Measurements from ENCODE around the gene SEC61A1. TPM values are rescaled to one million over a fixed set of nuclear protein-coding genes. Genes with fewer than 3 reads are reported as not detected.
A peak's percentile ranks its signal among the peaks of the same experiment; 100 is the strongest.

Gene SEC61A1
- 10 to 100 TPM; 52.6 to 80.1 TPM for polyA plus RNA-seq

DNA sequence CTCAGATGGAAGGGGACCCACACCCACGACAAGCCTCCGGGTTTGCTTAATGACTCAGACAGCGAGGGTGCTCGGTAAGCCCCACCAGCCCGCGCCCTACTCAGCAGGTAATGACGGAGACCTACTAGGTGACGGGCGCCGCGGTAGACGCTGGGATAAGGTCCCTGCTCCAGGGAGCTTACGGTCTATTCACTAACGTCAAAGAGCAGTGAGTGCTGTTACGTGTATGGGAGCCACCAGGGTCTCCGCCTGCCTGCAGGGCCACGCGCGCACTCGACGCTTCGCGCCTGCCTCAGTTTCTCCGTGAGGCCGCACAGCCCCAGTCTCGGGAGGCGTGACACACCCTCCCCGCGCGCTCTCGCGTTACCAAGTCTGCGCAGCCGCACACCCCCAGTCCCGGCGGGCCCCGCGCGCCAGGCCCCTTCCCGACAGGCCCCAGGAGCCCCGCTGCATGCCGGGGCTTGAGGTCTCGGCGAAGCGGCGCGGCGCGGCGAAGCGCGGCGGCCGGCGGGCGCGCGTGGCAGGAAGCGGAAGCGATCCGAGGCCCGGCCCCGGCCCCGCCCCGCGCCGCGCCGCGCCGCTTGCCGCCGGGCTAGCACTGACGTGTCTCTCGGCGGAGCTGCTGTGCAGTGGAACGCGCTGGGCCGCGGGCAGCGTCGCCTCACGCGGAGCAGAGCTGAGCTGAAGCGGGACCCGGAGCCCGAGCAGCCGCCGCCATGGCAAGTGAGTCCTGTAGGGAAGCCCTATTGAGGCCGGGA is at the start of gene SEC61A1:
Gene SEC61A1, plus strand, starts transcription at position 601 of the 758 bp plus-strand sequence. Its CDS starts 116 bp downstream, at position 717.
- WGBS, 2 donors, result 0 to 1% methylated on average over 76 to 90 of the region's 90 CpGs
- peak within 1 kb of the TSS; percentile 93 for H3K4me3 ChIP-seq (ENCODE audit: low read depth in 1 of 2, low read length in 2 of 2)
- peak within 1 kb of the TSS; percentile 94 to 96 for H3K27ac ChIP-seq (ENCODE audit: low read depth in 2 of 2, low read length in 1 of 2)
- H3K36me3 ChIP-seq (ENCODE audit: control insufficient read depth in 2 of 2, insufficient read depth in 2 of 2, low read length in 1 of 2), result peaks cover 4 to 5% of the 10 kb centered on the region in 2 donors
- no peaks in the 10 kb centered on the region for H3K9me3 ChIP-seq (ENCODE audit: control insufficient read depth in 2 of 2, insufficient read depth in 1 of 2, low read depth in 1 of 2, low read length in 1 of 2)
- peaks cover 0 to 8% of the 10 kb centered on the region in 2 donors for H3K4me1 ChIP-seq (ENCODE audit: control insufficient read depth in 2 of 2, insufficient read depth in 2 of 2, low read length in 1 of 2)
- H3K27me3 ChIP-seq (ENCODE audit: control insufficient read depth in 1 of 2, insufficient read depth in 2 of 2, low read length in 2 of 2), result no peaks in the 10 kb centered on the region

DNA sequence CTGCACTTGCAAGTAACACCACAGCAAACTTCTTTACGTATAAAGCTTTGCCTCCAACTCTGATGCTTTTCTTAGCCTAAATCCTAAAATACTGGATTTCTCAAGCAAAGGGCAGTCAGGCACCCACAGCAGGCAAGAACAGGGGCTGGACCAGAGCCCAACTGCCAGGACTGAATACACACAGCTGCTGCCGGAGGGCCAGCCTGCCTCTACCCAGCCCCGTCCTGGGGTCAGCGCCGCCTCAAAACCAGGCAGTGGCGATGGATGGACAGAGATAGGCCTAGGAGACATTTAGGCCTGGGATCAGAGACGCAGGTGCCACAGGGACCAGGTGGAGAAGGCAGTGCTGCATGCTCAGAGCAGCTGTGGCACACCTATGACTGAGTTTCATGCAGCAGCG is 47.6 kb upstream of the SEC61A1 start:
- Histone ChIP-seq H3K36me3 (ENCODE audit: control insufficient read depth in 2 of 2, insufficient read depth in 2 of 2, low read length in 1 of 2) (no peaks in the 10 kb centered on the region), H3K27me3 (ENCODE audit: control insufficient read depth in 1 of 2, insufficient read depth in 2 of 2, low read length in 2 of 2) (no peaks in the 10 kb centered on the region), H3K27ac (ENCODE audit: low read depth in 2 of 2, low read length in 1 of 2) (no peak overlapping the region), H3K4me1 (ENCODE audit: control insufficient read depth in 2 of 2, insufficient read depth in 2 of 2, low read length in 1 of 2) (peaks cover 0 to 3% of the 10 kb centered on the region in 2 donors), H3K4me3 (ENCODE audit: low read depth in 1 of 2, low read length in 2 of 2) (no peak overlapping the region), H3K9me3 (ENCODE audit: control insufficient read depth in 2 of 2, insufficient read depth in 1 of 2, low read depth in 1 of 2, low read length in 1 of 2) (no peaks in the 10 kb centered on the region)
- WGBS, 2 donors, result 84 to 88% methylated on average over 8 of the region's 8 CpGs

DNA sequence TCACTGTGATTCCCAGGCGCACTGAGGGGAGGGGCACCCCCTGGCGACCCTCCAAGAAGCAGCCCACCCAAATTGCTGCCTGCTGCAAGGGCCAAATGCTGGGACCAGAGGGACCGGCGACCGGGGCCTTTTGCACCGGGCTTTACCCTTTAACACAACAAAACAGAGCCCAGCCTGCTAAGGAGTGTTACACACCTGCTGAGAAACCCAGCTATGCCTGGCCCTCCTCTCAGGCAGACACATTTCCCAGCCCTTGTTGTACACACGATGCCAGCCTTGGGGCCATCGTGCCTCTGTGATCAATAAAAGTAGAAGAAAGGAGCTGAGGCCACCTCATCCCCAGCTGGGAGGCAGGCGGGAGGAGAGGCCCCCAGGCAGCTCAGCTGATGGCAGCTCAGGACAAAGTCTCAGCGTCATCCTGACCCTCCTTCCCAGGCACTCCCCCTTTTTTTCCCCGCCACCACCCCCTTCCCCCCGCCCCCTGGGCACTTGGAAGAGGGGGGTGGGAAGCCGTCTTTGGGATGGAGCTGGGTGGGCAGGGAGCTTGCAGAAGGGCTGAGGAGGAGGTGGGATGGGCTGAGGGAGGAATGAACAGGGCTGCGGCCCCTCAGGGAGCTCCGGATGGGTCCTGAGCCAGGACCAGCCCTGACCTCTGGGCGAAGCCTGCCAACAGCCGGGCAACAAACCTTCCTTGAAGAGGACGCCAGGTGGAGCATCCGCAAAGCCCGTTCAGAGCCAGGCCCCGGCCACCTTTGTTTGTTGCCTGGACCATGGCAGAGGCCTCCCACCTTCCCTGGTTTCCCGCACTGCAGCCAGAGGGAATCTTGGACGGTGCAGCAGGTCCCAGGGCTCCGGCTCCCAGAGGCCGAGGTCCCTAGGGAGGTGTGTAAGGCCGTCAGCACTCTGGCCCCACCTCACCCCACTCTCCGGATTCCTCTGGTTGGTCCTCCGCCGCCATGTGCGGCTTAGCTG is 45.9 kb upstream of the SEC61A1 start:
- WGBS, 2 donors, result 46 to 50% methylated on average over 29 to 30 of the region's 30 CpGs
- no peaks in the 10 kb centered on the region for H3K36me3 ChIP-seq (ENCODE audit: control insufficient read depth in 2 of 2, insufficient read depth in 2 of 2, low read length in 1 of 2)
- H3K4me1 ChIP-seq (ENCODE audit: control insufficient read depth in 2 of 2, insufficient read depth in 2 of 2, low read length in 1 of 2), result peaks cover 0 to 3% of the 10 kb centered on the region in 2 donors
- H3K4me3 ChIP-seq (ENCODE audit: low read depth in 1 of 2, low read length in 2 of 2), result no peak overlapping the region
- no peaks in the 10 kb centered on the region for H3K9me3 ChIP-seq (ENCODE audit: control insufficient read depth in 2 of 2, insufficient read depth in 1 of 2, low read depth in 1 of 2, low read length in 1 of 2)
- no peak overlapping the region for H3K27ac ChIP-seq (ENCODE audit: low read depth in 2 of 2, low read length in 1 of 2)
- no peaks in the 10 kb centered on the region for H3K27me3 ChIP-seq (ENCODE audit: control insufficient read depth in 1 of 2, insufficient read depth in 2 of 2, low read length in 2 of 2)

DNA sequence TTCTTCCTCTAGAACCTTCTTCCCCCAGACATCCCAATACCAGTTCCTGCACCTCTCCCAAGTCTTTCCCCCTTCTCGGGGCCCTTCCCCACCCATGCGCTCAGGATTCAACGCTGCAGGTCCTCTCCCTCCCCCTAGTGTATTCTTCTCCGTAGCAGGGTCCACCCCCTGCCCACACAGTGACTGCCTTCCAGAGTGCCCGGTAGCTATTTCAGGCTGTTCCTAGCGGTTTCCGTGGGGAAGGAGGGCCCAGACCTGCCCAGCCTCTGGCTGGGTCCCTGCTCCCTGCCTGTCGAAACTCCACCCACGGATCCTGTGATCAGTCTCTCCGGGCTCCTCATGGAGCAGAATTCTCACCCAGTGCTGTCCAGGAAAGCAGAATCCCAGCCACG is 45.2 kb upstream of the SEC61A1 start:
- Histone ChIP-seq H3K4me3 (ENCODE audit: low read depth in 1 of 2, low read length in 2 of 2) (no peak overlapping the region), H3K9me3 (ENCODE audit: control insufficient read depth in 2 of 2, insufficient read depth in 1 of 2, low read depth in 1 of 2, low read length in 1 of 2) (no peaks in the 10 kb centered on the region), H3K36me3 (ENCODE audit: control insufficient read depth in 2 of 2, insufficient read depth in 2 of 2, low read length in 1 of 2) (no peaks in the 10 kb centered on the region), H3K27ac (ENCODE audit: low read depth in 2 of 2, low read length in 1 of 2) (no peak overlapping the region), H3K27me3 (ENCODE audit: control insufficient read depth in 1 of 2, insufficient read depth in 2 of 2, low read length in 2 of 2) (no peaks in the 10 kb centered on the region), H3K4me1 (ENCODE audit: control insufficient read depth in 2 of 2, insufficient read depth in 2 of 2, low read length in 1 of 2) (peaks cover 0 to 3% of the 10 kb centered on the region in 2 donors)
- WGBS, 2 donors, result 30 to 51% methylated on average over 11 of the region's 11 CpGs

DNA sequence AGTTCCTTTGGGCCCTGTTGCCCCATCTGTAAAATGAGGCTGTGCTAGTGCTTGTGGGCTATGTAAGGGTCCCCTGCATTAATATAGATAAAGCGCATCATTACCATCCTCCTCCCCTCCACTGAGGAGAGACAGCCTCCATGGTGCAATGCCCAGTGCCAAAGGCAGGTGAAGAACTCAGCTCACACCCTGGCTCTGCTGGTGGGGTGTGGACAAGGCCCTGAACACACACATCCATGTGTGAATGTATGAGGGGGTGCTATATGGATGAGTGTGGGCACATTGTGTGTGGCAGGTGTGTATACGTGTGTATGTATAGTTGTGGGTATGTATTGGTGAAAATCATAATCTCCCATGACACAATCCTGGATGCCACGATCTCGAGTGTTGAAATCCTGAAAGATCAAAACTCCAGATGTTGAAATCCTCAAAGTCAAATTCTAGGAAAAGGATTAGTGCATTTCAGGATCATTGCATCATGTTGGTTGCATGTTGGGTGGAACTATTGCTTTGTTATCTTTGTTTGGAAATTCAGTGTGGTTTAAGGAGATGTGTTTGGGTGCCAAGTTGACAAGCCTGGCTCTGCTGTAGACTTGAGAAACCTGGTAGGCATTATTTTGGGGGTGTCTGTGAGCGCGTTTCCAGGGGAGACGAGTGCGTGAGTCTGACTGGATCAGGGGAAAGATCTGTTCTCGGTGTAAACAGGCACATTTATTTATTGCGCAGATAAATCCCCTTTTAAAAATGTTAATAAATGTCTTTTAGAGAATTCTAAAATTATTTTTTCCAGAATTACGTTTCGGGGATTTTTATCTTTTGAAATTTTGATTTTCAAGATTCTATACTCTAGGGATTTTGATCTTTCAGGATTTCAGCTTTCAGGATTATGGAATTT is 42.0 kb upstream of the SEC61A1 start:
- Histone ChIP-seq H3K27ac (ENCODE audit: low read depth in 2 of 2, low read length in 1 of 2) (no peak overlapping the region), H3K9me3 (ENCODE audit: control insufficient read depth in 2 of 2, insufficient read depth in 1 of 2, low read depth in 1 of 2, low read length in 1 of 2) (no peaks in the 10 kb centered on the region), H3K27me3 (ENCODE audit: control insufficient read depth in 1 of 2, insufficient read depth in 2 of 2, low read length in 2 of 2) (no peaks in the 10 kb centered on the region), H3K4me1 (ENCODE audit: control insufficient read depth in 2 of 2, insufficient read depth in 2 of 2, low read length in 1 of 2) (peaks cover 0 to 3% of the 10 kb centered on the region in 2 donors), H3K36me3 (ENCODE audit: control insufficient read depth in 2 of 2, insufficient read depth in 2 of 2, low read length in 1 of 2) (peaks cover 0 to 2% of the 10 kb centered on the region in 2 donors), H3K4me3 (ENCODE audit: low read depth in 1 of 2, low read length in 2 of 2) (no peak overlapping the region)
- 61 to 72% methylated on average over 12 of the region's 12 CpGs for WGBS, 2 donors

DNA sequence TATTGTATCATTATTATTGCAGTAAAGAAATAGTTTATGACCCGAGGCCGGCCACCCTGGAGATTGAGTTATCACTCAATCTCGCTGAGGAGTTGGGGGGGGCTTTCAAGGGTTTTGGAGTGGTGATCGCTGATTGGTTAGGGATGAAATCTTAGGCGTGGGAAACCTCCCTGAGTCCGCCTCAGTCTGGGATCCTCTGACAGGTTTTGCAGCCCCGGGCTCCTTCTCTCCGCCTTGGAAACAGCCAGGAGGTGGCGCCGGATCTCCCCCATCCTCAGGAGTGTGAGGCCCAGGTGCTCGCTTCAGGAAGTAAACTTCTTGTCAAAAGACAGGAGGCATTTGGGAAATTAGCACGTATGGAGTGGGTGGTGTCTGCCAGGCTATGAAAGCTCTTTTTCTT is 41.1 kb upstream of the SEC61A1 start:
- peaks cover 0 to 2% of the 10 kb centered on the region in 2 donors for H3K36me3 ChIP-seq (ENCODE audit: control insufficient read depth in 2 of 2, insufficient read depth in 2 of 2, low read length in 1 of 2)
- H3K4me3 ChIP-seq (ENCODE audit: low read depth in 1 of 2, low read length in 2 of 2), result no peak overlapping the region
- H3K27me3 ChIP-seq (ENCODE audit: control insufficient read depth in 1 of 2, insufficient read depth in 2 of 2, low read length in 2 of 2), result no peaks in the 10 kb centered on the region
- 11% methylated on average over 12 of the region's 12 CpGs for WGBS, 2 donors
- H3K27ac ChIP-seq (ENCODE audit: low read depth in 2 of 2, low read length in 1 of 2), result no peak overlapping the region
- no peaks in the 10 kb centered on the region for H3K9me3 ChIP-seq (ENCODE audit: control insufficient read depth in 2 of 2, insufficient read depth in 1 of 2, low read depth in 1 of 2, low read length in 1 of 2)
- peaks cover 0 to 3% of the 10 kb centered on the region in 2 donors for H3K4me1 ChIP-seq (ENCODE audit: control insufficient read depth in 2 of 2, insufficient read depth in 2 of 2, low read length in 1 of 2)

DNA sequence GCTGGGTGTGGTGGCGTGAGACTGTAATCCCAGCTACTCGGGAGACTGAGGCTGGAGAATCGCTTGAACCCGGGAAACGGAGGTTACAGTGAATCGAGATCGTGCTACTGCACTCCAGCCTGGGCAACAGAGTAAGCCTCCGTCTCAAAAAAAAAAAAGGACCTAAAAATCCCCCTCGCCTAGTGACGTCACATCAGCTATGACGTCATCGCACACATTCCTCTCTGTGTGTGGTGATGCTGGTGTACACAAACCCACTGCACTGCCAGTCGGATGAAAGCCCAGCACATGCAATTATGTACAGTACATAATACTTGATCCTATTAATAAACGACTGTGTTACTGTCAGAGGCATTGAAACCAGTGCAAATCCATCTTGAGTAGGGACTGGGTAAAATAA is 40.2 kb upstream of the SEC61A1 start:
- Histone ChIP-seq H3K4me1 (ENCODE audit: control insufficient read depth in 2 of 2, insufficient read depth in 2 of 2, low read length in 1 of 2) (no peaks in the 10 kb centered on the region), H3K36me3 (ENCODE audit: control insufficient read depth in 2 of 2, insufficient read depth in 2 of 2, low read length in 1 of 2) (peaks cover 0 to 2% of the 10 kb centered on the region in 2 donors)
- 92 to 94% methylated on average over 14 of the region's 14 CpGs for WGBS, 2 donors

DNA sequence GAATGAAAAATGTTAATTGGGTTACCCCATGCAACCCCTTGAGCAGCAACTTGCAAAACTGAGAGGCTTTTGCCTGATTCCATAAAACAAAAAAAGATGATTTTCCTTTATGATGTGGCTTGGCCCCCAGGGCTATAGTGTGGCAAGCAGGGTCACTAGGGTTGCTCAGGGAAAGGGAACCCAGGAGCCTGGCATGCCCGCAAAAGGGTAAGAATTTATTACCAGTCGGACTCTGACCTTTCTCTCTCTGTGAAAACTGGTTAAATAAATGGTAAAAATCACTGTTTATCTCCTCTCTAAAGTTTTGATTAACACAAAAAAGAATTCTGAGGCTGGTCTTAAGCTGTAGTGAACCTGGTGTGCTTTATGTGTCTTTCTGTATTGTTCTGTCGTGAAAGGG is 37.7 kb upstream of the SEC61A1 start:
- Histone ChIP-seq H3K36me3 (ENCODE audit: control insufficient read depth in 2 of 2, insufficient read depth in 2 of 2, low read length in 1 of 2) (peaks cover 0 to 2% of the 10 kb centered on the region in 2 donors), H3K27me3 (ENCODE audit: control insufficient read depth in 1 of 2, insufficient read depth in 2 of 2, low read length in 2 of 2) (no peaks in the 10 kb centered on the region), H3K4me3 (ENCODE audit: low read depth in 1 of 2, low read length in 2 of 2) (no peak overlapping the region), H3K27ac (ENCODE audit: low read depth in 2 of 2, low read length in 1 of 2) (no peak overlapping the region), H3K9me3 (ENCODE audit: control insufficient read depth in 2 of 2, insufficient read depth in 1 of 2, low read depth in 1 of 2, low read length in 1 of 2) (no peaks in the 10 kb centered on the region), H3K4me1 (ENCODE audit: control insufficient read depth in 2 of 2, insufficient read depth in 2 of 2, low read length in 1 of 2) (no peaks in the 10 kb centered on the region)
- WGBS, 2 donors, result 93 to 97% methylated on average over 3 of the region's 3 CpGs

More for the DNA sequence above, 40.2 kb upstream of the SEC61A1 start:
- Histone ChIP-seq H3K27ac (ENCODE audit: low read depth in 2 of 2, low read length in 1 of 2) (no peak overlapping the region), H3K4me3 (ENCODE audit: low read depth in 1 of 2, low read length in 2 of 2) (no peak overlapping the region), H3K27me3 (ENCODE audit: control insufficient read depth in 1 of 2, insufficient read depth in 2 of 2, low read length in 2 of 2) (no peaks in the 10 kb centered on the region), H3K9me3 (ENCODE audit: control insufficient read depth in 2 of 2, insufficient read depth in 1 of 2, low read depth in 1 of 2, low read length in 1 of 2) (no peaks in the 10 kb centered on the region)

DNA sequence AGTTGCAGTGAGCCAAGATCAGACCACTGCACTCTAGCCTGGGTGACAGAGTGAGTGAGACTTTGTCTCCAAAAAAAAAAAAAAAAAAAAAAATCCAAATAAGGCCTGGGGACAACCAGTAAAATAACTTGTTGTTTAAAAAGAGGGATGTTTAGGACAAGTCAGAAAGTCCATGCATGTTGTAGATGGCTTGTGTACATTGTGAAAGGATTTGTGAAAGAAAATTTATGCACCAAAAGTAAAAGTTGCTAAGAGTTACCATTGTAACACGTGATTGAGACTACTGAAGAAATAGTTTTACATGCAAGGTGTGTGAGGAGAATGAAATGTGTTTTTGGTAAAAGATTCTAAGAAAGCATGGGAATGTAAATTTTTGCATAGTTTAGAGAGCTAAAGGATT is 35.7 kb upstream of the SEC61A1 start:
- no peaks in the 10 kb centered on the region for H3K9me3 ChIP-seq (ENCODE audit: control insufficient read depth in 2 of 2, insufficient read depth in 1 of 2, low read depth in 1 of 2, low read length in 1 of 2)
- WGBS, 2 donors, result 81 to 86% methylated on average over 1 of the region's 1 CpG

More for the DNA sequence above, 35.7 kb upstream of the SEC61A1 start:
- H3K4me3 ChIP-seq (ENCODE audit: low read depth in 1 of 2, low read length in 2 of 2), result no peak overlapping the region
- H3K27ac ChIP-seq (ENCODE audit: low read depth in 2 of 2, low read length in 1 of 2), result no peak overlapping the region
- H3K4me1 ChIP-seq (ENCODE audit: control insufficient read depth in 2 of 2, insufficient read depth in 2 of 2, low read length in 1 of 2), result no peaks in the 10 kb centered on the region
- H3K36me3 ChIP-seq (ENCODE audit: control insufficient read depth in 2 of 2, insufficient read depth in 2 of 2, low read length in 1 of 2), result peaks cover 0 to 2% of the 10 kb centered on the region in 2 donors
- H3K27me3 ChIP-seq (ENCODE audit: control insufficient read depth in 1 of 2, insufficient read depth in 2 of 2, low read length in 2 of 2), result no peaks in the 10 kb centered on the region
